ENCODE measurements around the gene DPRX.

- TF ChIP-seq YY1 (IDR thresholded peaks at IDR 0.05; ENCODE audit: insufficient read depth, insufficient read length): no peak
- TF ChIP-seq SUZ12 (IDR thresholded peaks at IDR 0.05; ENCODE audit: extremely low read depth, insufficient read depth, insufficient read length): no peak
- no peak for TF ChIP-seq ZNF274 (IDR thresholded peaks at IDR 0.05; ENCODE audit: low read depth, low read length)
Observed at GRCh38 chr19:53606031-53606430, 25.8 kb upstream of the DPRX start.

Data from NT2/D1 (cell line).